ENCODE results near the gene SIRT5.

GRCh38 chr6:13604135-13604534 lies 29.7 kb downstream of the SIRT5 start:
- TF ChIP-seq, protein P1, sequence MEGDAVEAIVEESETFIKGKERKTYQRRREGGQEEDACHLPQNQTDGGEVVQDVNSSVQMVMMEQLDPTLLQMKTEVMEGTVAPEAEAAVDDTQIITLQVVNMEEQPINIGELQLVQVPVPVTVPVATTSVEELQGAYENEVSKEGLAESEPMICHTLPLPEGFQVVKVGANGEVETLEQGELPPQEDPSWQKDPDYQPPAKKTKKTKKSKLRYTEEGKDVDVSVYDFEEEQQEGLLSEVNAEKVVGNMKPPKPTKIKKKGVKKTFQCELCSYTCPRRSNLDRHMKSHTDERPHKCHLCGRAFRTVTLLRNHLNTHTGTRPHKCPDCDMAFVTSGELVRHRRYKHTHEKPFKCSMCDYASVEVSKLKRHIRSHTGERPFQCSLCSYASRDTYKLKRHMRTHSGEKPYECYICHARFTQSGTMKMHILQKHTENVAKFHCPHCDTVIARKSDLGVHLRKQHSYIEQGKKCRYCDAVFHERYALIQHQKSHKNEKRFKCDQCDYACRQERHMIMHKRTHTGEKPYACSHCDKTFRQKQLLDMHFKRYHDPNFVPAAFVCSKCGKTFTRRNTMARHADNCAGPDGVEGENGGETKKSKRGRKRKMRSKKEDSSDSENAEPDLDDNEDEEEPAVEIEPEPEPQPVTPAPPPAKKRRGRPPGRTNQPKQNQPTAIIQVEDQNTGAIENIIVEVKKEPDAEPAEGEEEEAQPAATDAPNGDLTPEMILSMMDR (IDR thresholded peaks at IDR 0.05) = no peak
- TF ChIP-seq, protein P2, sequence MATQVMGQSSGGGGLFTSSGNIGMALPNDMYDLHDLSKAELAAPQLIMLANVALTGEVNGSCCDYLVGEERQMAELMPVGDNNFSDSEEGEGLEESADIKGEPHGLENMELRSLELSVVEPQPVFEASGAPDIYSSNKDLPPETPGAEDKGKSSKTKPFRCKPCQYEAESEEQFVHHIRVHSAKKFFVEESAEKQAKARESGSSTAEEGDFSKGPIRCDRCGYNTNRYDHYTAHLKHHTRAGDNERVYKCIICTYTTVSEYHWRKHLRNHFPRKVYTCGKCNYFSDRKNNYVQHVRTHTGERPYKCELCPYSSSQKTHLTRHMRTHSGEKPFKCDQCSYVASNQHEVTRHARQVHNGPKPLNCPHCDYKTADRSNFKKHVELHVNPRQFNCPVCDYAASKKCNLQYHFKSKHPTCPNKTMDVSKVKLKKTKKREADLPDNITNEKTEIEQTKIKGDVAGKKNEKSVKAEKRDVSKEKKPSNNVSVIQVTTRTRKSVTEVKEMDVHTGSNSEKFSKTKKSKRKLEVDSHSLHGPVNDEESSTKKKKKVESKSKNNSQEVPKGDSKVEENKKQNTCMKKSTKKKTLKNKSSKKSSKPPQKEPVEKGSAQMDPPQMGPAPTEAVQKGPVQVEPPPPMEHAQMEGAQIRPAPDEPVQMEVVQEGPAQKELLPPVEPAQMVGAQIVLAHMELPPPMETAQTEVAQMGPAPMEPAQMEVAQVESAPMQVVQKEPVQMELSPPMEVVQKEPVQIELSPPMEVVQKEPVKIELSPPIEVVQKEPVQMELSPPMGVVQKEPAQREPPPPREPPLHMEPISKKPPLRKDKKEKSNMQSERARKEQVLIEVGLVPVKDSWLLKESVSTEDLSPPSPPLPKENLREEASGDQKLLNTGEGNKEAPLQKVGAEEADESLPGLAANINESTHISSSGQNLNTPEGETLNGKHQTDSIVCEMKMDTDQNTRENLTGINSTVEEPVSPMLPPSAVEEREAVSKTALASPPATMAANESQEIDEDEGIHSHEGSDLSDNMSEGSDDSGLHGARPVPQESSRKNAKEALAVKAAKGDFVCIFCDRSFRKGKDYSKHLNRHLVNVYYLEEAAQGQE (IDR thresholded peaks at IDR 0.05) = no peak
- TF ChIP-seq RAD21 (conservative IDR thresholded peaks at IDR 0.05 in 1 of 2, IDR thresholded peaks at IDR 0.05 in 1 of 2) (no peak), POLR2A (IDR thresholded peaks at IDR 0.05; ENCODE audit: low read length) (no peak), HEYL (CRISPR knock-in tag; IDR thresholded peaks at IDR 0.05) (no peak), RNF2 (IDR thresholded peaks at IDR 0.05; ENCODE audit: borderline replicate concordance, low read depth) (no peak), HMGXB4 (CRISPR knock-in tag; IDR thresholded peaks at IDR 0.05; ENCODE audit: borderline replicate concordance) (no peak), CEBPB (IDR thresholded peaks at IDR 0.05) (no peak)

All from A549 (cell line).